NCI-H1105 treated with DMSO at 0.1 percent for 48 hours (cell line): ENCODE measurements around the gene PHF5A.
"Not testable (repeated sequence)": the region's sequence is repeated elsewhere in the genome, so short reads cannot be mapped to it uniquely, and the experiment has no call there.

Experiments
- DNase-seq: peaks from one replicate; lab custom pipeline; 2025; lab: John Stamatoyannopoulos, UW

PHF5A gene

GRCh38 chr22:41446639-41447434, 21.7 kb downstream of the PHF5A start, which contains the start of gene TOB2:
TSS of gene TOB2 (minus strand) at chr22:41446801. CDS start at chr22:41437345, 9,456 bp downstream.
- DNase-seq: peak; percentile 87

- DNase-seq: peak; percentile 14
Observed at GRCh38 chr22:41446057-41446501, 22.4 kb downstream of the PHF5A start.

- DNase-seq: peak; percentile 37
Observed at GRCh38 chr22:41445129-41446056, 23.1 kb downstream of the PHF5A start.

GRCh38 chr22:41444360-41445128, 23.9 kb downstream of the PHF5A start:
- DNase-seq: peak; percentile 96

GRCh38 chr22:41442240-41442792, 26.2 kb downstream of the PHF5A start:
- no peak for DNase-seq

DNA sequence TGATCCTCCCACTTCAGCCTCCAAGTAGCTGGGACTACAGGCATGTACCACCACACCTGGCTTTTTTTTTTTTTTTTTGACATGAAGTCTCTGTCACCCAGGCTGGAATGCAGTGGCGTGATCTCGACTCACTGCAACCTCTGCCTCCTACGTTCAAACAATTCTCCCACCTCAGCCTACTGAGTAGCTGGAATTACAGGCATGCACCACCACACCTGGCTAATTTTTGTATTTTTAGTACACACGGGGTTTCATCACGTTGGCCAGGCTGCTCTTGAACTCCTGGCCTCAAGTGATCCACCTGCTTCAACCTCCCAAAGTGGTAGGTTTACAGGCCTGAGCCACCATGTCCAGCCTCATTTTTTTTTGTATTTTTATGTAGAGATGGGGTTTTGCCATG, 28.0 kb downstream of the PHF5A start:
- not testable (repeated sequence) for DNase-seq

DNA sequence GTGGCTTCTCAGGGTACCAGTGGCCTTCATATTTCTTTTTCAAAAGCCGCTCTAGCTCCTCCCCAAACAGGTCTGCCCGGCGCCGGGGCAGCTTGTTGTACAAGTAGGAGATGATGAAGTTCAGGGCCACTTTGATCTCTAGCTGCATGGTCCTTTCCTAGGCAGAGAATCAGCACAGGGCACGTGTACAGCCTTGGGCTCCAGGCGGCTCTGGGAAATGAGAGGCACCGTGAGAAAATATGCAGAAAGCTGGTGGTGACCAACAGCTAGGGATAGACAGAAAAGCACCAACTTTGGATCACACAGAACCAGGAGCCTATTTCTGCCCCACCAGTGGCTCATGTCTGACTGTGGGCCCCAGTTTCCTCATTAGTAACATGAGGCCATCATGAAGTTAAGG, 31.3 kb downstream of the PHF5A start:
- no peak for DNase-seq

DNA sequence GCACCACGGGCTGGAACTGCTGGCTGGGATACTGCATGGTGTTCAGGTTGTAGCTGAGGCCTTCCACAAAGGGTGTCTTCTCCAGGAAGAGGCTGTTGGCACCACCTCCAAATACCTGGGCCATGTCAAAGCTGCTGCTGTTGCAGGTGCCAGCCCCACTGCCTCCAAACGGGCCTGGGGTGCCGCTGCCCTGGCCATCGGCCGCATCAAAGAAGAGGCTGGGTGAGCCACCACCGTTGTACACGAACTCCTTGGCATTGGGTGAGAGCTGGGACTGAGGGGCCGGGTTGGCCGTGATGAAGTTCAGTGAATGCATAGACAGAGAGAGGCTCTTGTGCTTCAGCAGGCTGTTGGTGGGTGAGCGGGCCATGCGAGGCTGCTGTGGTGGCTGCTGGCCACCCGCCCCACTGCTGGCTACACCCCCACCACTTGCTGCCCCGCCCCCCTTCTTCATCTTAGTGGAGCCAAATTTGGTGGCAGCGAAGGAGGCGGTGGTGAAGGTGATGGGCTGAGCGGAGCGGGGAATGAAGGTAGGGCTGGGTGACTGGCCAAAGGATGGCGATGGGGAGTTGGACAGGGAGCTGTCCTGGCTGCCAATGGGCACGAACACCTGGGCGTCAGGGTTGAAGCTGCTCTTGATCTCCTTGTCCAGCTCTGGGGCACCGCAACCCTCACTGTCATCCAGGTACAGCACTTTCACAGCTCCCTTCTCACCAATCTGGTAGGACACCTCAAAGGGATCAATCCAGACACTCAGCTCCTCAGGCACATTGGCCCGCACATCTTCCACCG, 32.0 kb downstream of the PHF5A start:
- no peak for DNase-seq

- no peak for DNase-seq
Observed at GRCh38 chr22:41435560-41435959, 32.9 kb downstream of the PHF5A start.

GRCh38 chr22:41434361-41435003, 34.0 kb downstream of the PHF5A start:
- DNase-seq: not testable (repeated sequence)

GRCh38 chr22:41433480-41433879, 35.0 kb downstream of the PHF5A start:
- DNase-seq: not testable (repeated sequence)

DNA sequence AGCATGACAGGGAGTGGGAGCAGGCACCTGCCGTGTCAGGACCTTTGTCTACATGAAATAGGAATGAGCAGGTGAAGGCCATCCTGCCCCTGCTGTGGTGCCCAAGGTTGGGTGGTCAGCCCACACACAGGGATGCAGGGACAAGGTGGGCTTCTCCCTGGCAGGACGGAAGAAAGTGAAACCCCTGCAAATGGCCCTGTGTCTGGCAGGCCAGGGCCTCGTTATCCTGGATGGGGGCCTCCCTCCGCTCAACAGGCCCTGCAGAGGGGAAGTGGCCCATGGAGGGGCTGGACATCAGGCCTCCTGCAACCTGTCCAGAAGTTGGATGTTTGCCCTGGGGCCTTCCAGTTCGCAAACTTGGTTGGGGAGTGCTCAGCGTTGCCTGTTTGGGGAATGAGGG, 36.8 kb downstream of the PHF5A start:
- no peak for DNase-seq

GRCh38 chr22:41429951-41430332, 38.5 kb downstream of the PHF5A start:
- no peak for DNase-seq

- DNase-seq: no peak
Observed at GRCh38 chr22:41429232-41429950, 39.1 kb downstream of the PHF5A start.

DNA sequence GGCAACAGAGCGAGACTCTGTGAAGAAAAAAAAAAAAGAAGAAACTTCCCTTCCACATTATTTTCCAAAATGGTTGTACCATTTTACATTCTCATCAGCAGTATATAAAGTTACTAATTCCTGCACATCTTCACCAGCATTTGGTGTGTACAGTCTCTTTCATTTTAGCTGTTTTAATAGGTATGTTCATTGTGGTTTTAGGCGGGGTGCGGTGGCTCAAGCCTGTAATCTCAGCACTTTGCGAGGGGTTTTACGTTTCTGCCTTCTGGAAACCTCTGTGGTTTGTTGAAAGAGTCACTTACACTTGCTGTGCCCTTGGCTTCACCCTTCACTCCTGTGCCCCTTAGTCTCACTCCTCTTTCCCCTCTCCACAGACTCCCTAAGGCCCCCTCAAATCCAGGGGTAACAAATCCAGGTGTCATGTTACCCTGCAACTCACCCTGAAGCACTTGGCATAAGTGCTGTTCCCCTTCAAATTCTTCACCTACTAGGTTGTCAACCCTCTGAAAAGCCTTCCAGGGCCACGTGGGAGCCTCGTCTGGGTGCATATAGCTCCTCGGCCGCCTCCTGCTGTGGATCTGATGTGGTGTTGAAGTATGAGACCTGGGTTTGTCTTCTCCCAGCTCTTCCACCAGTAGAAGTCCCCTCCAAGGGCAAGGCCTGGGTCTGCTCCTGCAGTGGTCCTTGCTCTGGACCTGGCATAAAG, 42.7 kb downstream of the PHF5A start:
- no peak for DNase-seq

- DNase-seq: no peak
Observed at GRCh38 chr22:41418717-41419116, 49.8 kb downstream of the PHF5A start.

GRCh38 chr22:41417622-41418390, 50.7 kb downstream of the PHF5A start:
- DNase-seq: no peak

GRCh38 chr22:41415554-41415953, 52.9 kb downstream of the PHF5A start:
- DNase-seq: no peak
